H1 (cell line): ENCODE data around the gene FBN2. TPM values are rescaled to one million over a fixed set of nuclear protein-coding genes. Genes with fewer than 3 reads are reported as not detected.

Experiments
- CTCF ChIA-PET: fragments of 300-600 bp; sonication (Branson Sonifier 250); formaldehyde crosslinking; loops from one replicate; lab custom pipeline; 2021; ENCODE audit not compliant: partially characterized antibody; lab: Charles Lee
- POLR2A ChIA-PET: fragments of 300-600 bp; sonication (Branson Sonifier 250); formaldehyde crosslinking; loops from one replicate; lab custom pipeline; 2021; ENCODE audit warnings: inconsistent platforms; ENCODE audit not compliant: partially characterized antibody; lab: Charles Lee
- DNase-seq, 2 experiments: peaks; one replicate each; pipeline versions ENCODE4 v3.0.0 to v3.0.0-alpha.2; 2010 to 2022; ENCODE audit warnings: low spot score in 2 of 2, low read depth in 1 of 2, mixed read lengths in 1 of 2
- FAIRE-seq: peaks from 2 replicates; lab custom pipeline; 2011; peaks lifted over from hg19 to GRCh38; lab: Jason Lieb, UNC
- H2AFZ ChIP-seq: 2 replicates; pipeline ENCODE4 v1.8.1; 2012; ENCODE audit warnings: low read length, inconsistent platforms
- H2AK5ac ChIP-seq: 2 replicates; pipeline ENCODE4 v1.6.1; 2013; ENCODE audit warnings: low read depth, low read length
- H2BK120ac ChIP-seq: replicated peaks from 2 replicates; pipeline ENCODE3; 2013; ENCODE audit warnings: low read depth, low read length, inconsistent platforms
- H2BK12ac ChIP-seq: 2 replicates; pipeline ENCODE4 v1.6.1; 2013; ENCODE audit warnings: low read depth, low read length
- H2BK15ac ChIP-seq: 2 replicates; pipeline ENCODE4 v1.6.1; 2013; ENCODE audit warnings: low read length
- H2BK20ac ChIP-seq: 2 replicates; pipeline ENCODE4 v1.6.1; 2013; ENCODE audit warnings: low read length
- H2BK5ac ChIP-seq: 2 replicates; pipeline ENCODE4 v1.6.1; 2013; ENCODE audit warnings: low read depth, low read length
- H3K14ac ChIP-seq: 2 replicates; pipeline ENCODE4 v1.6.1; 2013; ENCODE audit warnings: inconsistent platforms; ENCODE audit not compliant: insufficient read length
- H3K18ac ChIP-seq: 2 replicates; pipeline ENCODE4 v1.6.1; 2013; ENCODE audit warnings: low read length; ENCODE audit errors: extremely low read depth
- H3K23ac ChIP-seq: 2 replicates; pipeline ENCODE4 v1.6.1; 2013; ENCODE audit warnings: inconsistent platforms; ENCODE audit not compliant: insufficient read length
- H3K23me2 ChIP-seq: 2 replicates; pipeline ENCODE4 v1.6.1; 2013; ENCODE audit warnings: low read depth, low read length
- H3K27ac ChIP-seq: 2 replicates; pipeline ENCODE4 v1.6.1; 2011; ENCODE audit warnings: low read depth, low read length, inconsistent platforms
- H3K27me3 ChIP-seq, 4 experiments: replicated peaks in 1 of 4; 1 replicate in 1 of 4; 2 replicates in 3 of 4; pipeline versions ENCODE4 v1.6.1 to v1.8.1; 2011 to 2013; ENCODE audit warnings: low read length in 3 of 4, mild to moderate bottlenecking in 3 of 4, inconsistent platforms in 2 of 4, mixed read lengths in 2 of 4, moderate library complexity in 1 of 4; ENCODE audit not compliant: control insufficient read depth in 3 of 4, insufficient read depth in 3 of 4; ENCODE audit errors: extremely low read depth in 1 of 4
- H3K36me3 ChIP-seq, 4 experiments: 2 replicates each; pipeline versions ENCODE4 v1.6.1 to v1.8.1; 2011 to 2013; ENCODE audit warnings: mild to moderate bottlenecking in 4 of 4, low read length in 3 of 4, moderate library complexity in 2 of 4, control low read depth in 1 of 4, inconsistent platforms in 1 of 4; ENCODE audit not compliant: insufficient read depth in 4 of 4, control insufficient read depth in 2 of 4
- H3K4ac ChIP-seq: replicated peaks from 2 replicates; pipeline ENCODE3; 2013; ENCODE audit warnings: low read length, low read depth, mixed read lengths, inconsistent platforms; ENCODE audit not compliant: insufficient read length
- H3K4me1 ChIP-seq, 4 experiments: replicated peaks in 1 of 4; 1 replicate in 1 of 4; 2 replicates in 3 of 4; pipeline versions ENCODE4 v1.6.1 to v1.8.1; 2011 to 2013; ENCODE audit warnings: low read length in 3 of 4, inconsistent platforms in 2 of 4, mixed read lengths in 1 of 4; ENCODE audit not compliant: insufficient read depth in 4 of 4, control insufficient read depth in 3 of 4
- H3K4me2 ChIP-seq, 2 experiments: 2 replicates each; pipeline versions ENCODE4 v1.6.1 to v1.8.1; 2011 to 2013; ENCODE audit warnings: low read depth in 2 of 2, low read length in 2 of 2, control low read depth in 1 of 2, inconsistent platforms in 1 of 2, mild to moderate bottlenecking in 1 of 2; ENCODE audit not compliant: insufficient read depth in 1 of 2
- H3K4me3 ChIP-seq, 4 experiments: fragments of 200-600, 300-600 bp in 1 of 4; sonication (generic), shearing (Covaris generic), sonication (Bioruptor Twin) in 1 of 4; 2 replicates each; pipeline versions ENCODE4 v1.5.1 to v1.8.1; 2011 to 2016; ENCODE audit warnings: low read length in 4 of 4, low read depth in 3 of 4, control low read depth in 2 of 4, inconsistent platforms in 2 of 4, mild to moderate bottlenecking in 2 of 4, mixed read lengths in 1 of 4, moderate library complexity in 1 of 4; ENCODE audit not compliant: insufficient read depth in 2 of 4; ENCODE audit errors: extremely low read depth in 1 of 4
- H3K56ac ChIP-seq: replicated peaks from 2 replicates; pipeline ENCODE3; 2013; ENCODE audit warnings: low read depth, mild to moderate bottlenecking, mixed read lengths, low read length, inconsistent platforms; ENCODE audit not compliant: insufficient read length
- H3K79me1 ChIP-seq: 2 replicates; pipeline ENCODE4 v1.6.1; 2013; ENCODE audit warnings: low read depth, low read length, control low read depth
- H3K79me2 ChIP-seq, 2 experiments: 2 replicates each; pipeline versions ENCODE4 v1.6.1 to v1.8.1; 2012 to 2013; ENCODE audit warnings: low read length in 2 of 2, mild to moderate bottlenecking in 2 of 2, inconsistent platforms in 1 of 2; ENCODE audit not compliant: insufficient read depth in 2 of 2, control insufficient read depth in 1 of 2
- H3K9ac ChIP-seq, 4 experiments: replicated peaks in 1 of 4; 1 replicate in 1 of 4; 2 replicates in 3 of 4; pipeline versions ENCODE4 v1.6.1 to v1.8.1; 2011 to 2013; ENCODE audit warnings: low read depth in 3 of 4, low read length in 3 of 4, control low read depth in 2 of 4, mild to moderate bottlenecking in 2 of 4, moderate library complexity in 2 of 4, inconsistent platforms in 1 of 4; ENCODE audit errors: extremely low read depth in 1 of 4
- H3K9me3 ChIP-seq, 2 experiments: 2 replicates each; pipeline versions ENCODE4 v1.6.1 to v1.8.1; 2012 to 2013; ENCODE audit warnings: mild to moderate bottlenecking in 2 of 2, moderate library complexity in 2 of 2, control low read depth in 1 of 2, inconsistent platforms in 1 of 2, low read depth in 1 of 2, low read length in 1 of 2, mixed read lengths in 1 of 2; ENCODE audit not compliant: insufficient read depth in 2 of 2
- H4K20me1 ChIP-seq, 2 experiments: replicated peaks in 1 of 2; 2 replicates each; pipeline versions ENCODE3 to v1.8.1; 2011 to 2013; ENCODE audit warnings: inconsistent platforms in 2 of 2, low read length in 2 of 2, mild to moderate bottlenecking in 1 of 2; ENCODE audit not compliant: insufficient read depth in 2 of 2, control insufficient read depth in 1 of 2
- H4K5ac ChIP-seq: 2 replicates; pipeline ENCODE4 v1.6.1; 2013; ENCODE audit warnings: low read length, low read depth, mixed read lengths, inconsistent platforms; ENCODE audit not compliant: insufficient read length
- H4K8ac ChIP-seq: 2 replicates; pipeline ENCODE4 v1.8.0; 2013; ENCODE audit warnings: mild to moderate bottlenecking, moderate library complexity, low read length, inconsistent platforms; ENCODE audit not compliant: insufficient read depth; ENCODE audit errors: extremely low read depth
- H4K91ac ChIP-seq: replicated peaks from 2 replicates; pipeline ENCODE3; 2013; ENCODE audit warnings: low read length, mixed read lengths, inconsistent platforms; ENCODE audit not compliant: insufficient read length
- FOSL1 ChIP-seq: IDR thresholded peaks from 2 replicates; pipeline ENCODE4 v1.6.1; 2011; ENCODE audit warnings: mild to moderate bottlenecking, low read depth, low read length, moderate library complexity; ENCODE audit not compliant: insufficient read depth
- HDAC6 ChIP-seq: IDR thresholded peaks from one replicate; pipeline ENCODE4 v1.7.1; 2012; ENCODE audit warnings: low read depth, mild to moderate bottlenecking, inconsistent platforms, low read length, moderate library complexity
- JUN ChIP-seq: IDR thresholded peaks from 2 replicates; pipeline ENCODE4 v1.6.1; 2011; ENCODE audit warnings: low read depth, mild to moderate bottlenecking, improper control_type of control experiment, low read length
- KDM1A ChIP-seq: fragments of 200-600, 300-600 bp; sonication (generic); IDR thresholded peaks from 2 replicates; pipeline ENCODE4 v1.7.1; 2016; ENCODE audit warnings: mild to moderate bottlenecking, low read length, borderline replicate concordance
- PHF8 ChIP-seq: fragments of 200-600 bp; sonication (generic); conservative IDR thresholded peaks from 2 replicates; pipeline ENCODE4 v1.7.1; 2012; ENCODE audit warnings: low read depth, mild to moderate bottlenecking, inconsistent platforms, low read length, moderate library complexity
- RAD21 ChIP-seq, 2 experiments: IDR thresholded peaks in 1 of 2; conservative IDR thresholded peaks in 1 of 2; 2 replicates each; pipeline ENCODE4 v1.6.1; 2011; ENCODE audit warnings: low read depth in 2 of 2, low read length in 2 of 2, improper control_type of control experiment in 1 of 2, inconsistent platforms in 1 of 2, mild to moderate bottlenecking in 1 of 2, moderate library complexity in 1 of 2
- SIRT6 ChIP-seq: IDR thresholded peaks from one replicate; pipeline ENCODE4 v1.7.1; 2012; ENCODE audit warnings: low read length, inconsistent platforms
- SIX5 ChIP-seq: IDR thresholded peaks from 2 replicates; pipeline ENCODE4 v1.6.1; 2011; ENCODE audit warnings: mild to moderate bottlenecking, low read depth, low read length
- SUZ12 ChIP-seq: fragments of 200-600 bp; sonication (generic); IDR thresholded peaks from 2 replicates; pipeline ENCODE4 v1.6.1; 2012; ENCODE audit warnings: mild to moderate bottlenecking, inconsistent platforms, low read length, moderate library complexity, mixed read lengths
- TCF12 ChIP-seq: IDR thresholded peaks from 2 replicates; pipeline ENCODE4 v1.6.1; 2011; ENCODE audit warnings: low read depth, mild to moderate bottlenecking, low read length
- WGBS, 2 experiments: shearing (Covaris generic) in 1 of 2; methylation state at CpG; one replicate each; pipeline versions ENCODE4 v1.1.6 to v1.1.7; 2013 to 2015; ENCODE audit warnings: low lambda C conversion rate in 2 of 2, mixed read lengths in 2 of 2, inconsistent platforms in 1 of 2, low coverage in 1 of 2, missing lambda C conversion rate in 1 of 2; ENCODE audit not compliant: insufficient replicate concordance in 2 of 2, insufficient coverage in 1 of 2, insufficient read length in 1 of 2; ENCODE audit errors: extremely low coverage in 1 of 2, missing lambda C conversion rate in 1 of 2; 5-methylcytosine and 5-hydroxymethylcytosine counted together
- polyA plus RNA-seq, 7 experiments: library from polyadenylated mRNA; depleted of rRNA in 3 of 7; stranded (reverse) in 5 of 7; unstranded in 2 of 7; fragments of >200 nt in 5 of 7; fragments of 200-250 nt in 2 of 7; gene quantifications; 1 replicate in 5 of 7; 2 replicates in 1 of 7; 4 replicates in 1 of 7; pipeline versions ENCODE4 v1.2.1 to v1.2.3, GENCODE V29; 2011 to 2013; ENCODE audit warnings: missing spikeins in 2 of 7, mixed read lengths in 2 of 7
- total RNA-seq: library from RNA; stranded (reverse); fragmentation: NEBNext Ultra II Directional; extraction: Animal tissue kit (Norgen Biotek cat#: 25700); gene quantifications from 2 replicates; pipeline ENCODE4 v1.2.1, GENCODE V29; 2021
- TF ChIP-seq, protein P1 (sequence below): IDR thresholded peaks from 2 replicates; pipeline ENCODE4 v1.6.1; 2011; ENCODE audit warnings: low read depth, mild to moderate bottlenecking, low read length; ENCODE audit not compliant: insufficient read depth
- TF ChIP-seq, protein P2 (sequence below): IDR thresholded peaks from 2 replicates; pipeline ENCODE4 v1.6.1; 2012; ENCODE audit warnings: low read length, inconsistent platforms

The FBN2 gene
- total and polyA plus RNA-seq, 2 of the 8 experiments (the other 6 are each of a cell fraction or from before 2014, with no cell fraction given) = 14.1 to 16.3 TPM

DNA sequence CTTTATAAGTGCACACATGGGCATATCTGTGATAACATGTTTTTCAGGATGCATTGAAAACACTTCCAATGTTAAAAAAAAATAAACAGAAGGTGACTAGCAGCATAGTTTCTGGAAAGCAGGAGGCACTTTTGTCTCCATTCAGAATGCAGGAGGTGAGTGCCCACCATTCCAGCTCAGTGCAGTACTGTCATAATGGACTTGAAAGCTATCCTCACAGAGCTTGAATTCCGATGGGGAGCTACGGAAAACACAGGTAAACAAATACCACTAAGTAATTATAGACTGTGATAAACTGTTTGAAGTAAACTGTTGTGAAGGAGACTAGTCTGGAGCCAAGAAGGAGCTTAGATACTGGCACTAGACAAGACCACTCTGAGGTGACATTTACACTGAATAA lies 9.9 kb downstream of the FBN2 start:
- Histone ChIP-seq H2BK12ac (no peak overlapping the region), H3K18ac (no peak overlapping the region), H3K23ac (no peak overlapping the region), H4K91ac (no peak overlapping the region), H2BK15ac (no peak overlapping the region), H3K27ac (no peak overlapping the region), H3K4ac (no peak overlapping the region), H3K56ac (no peak overlapping the region), H4K8ac (no peak overlapping the region), H3K79me2 (no peaks in the 10 kb centered on the region), H3K4me1 (no peaks in the 10 kb centered on the region), H3K14ac (no peak overlapping the region), H3K9me3 (no peaks in the 10 kb centered on the region), H2BK5ac (no peak overlapping the region), H3K4me2 (no peak overlapping the region), H3K4me3 (no peak overlapping the region), H3K36me3 (peaks cover 0 to 2% (median 0%) of the 10 kb centered on the region in 4 experiments; a peak in 2 of 8 replicates), H2AFZ (no peak overlapping the region), H3K79me1 (no peaks in the 10 kb centered on the region), H2BK120ac (no peak overlapping the region), H2AK5ac (no peak overlapping the region), H4K5ac (no peak overlapping the region), H3K27me3 (no peaks in the 10 kb centered on the region), H4K20me1 (no peaks in the 10 kb centered on the region), H2BK20ac (no peak overlapping the region), H3K9ac (no peak overlapping the region), H3K23me2 (no peaks in the 10 kb centered on the region)
- CTCF ChIA-PET = interaction anchor here (0.6 to 0.9 kb wide), 2 partner anchors 29 to 160 kb away, joined by 3 to 5 read pairs; no protein-coding TSS in a partner anchor
- WGBS, 2 experiments = 97% methylated on average over 2 of the region's 2 CpGs; no CpG with 5 or more reads in 1 of the 2 experiments
- POLR2A ChIA-PET = interaction anchor here (0.7 kb wide), 1 partner anchor 141 kb away, joined by 3 read pairs; no protein-coding TSS in a partner anchor
- FAIRE-seq (no peak), DNase-seq (no peak)
- TF ChIP-seq, protein P1, sequence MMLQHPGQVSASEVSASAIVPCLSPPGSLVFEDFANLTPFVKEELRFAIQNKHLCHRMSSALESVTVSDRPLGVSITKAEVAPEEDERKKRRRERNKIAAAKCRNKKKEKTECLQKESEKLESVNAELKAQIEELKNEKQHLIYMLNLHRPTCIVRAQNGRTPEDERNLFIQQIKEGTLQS = no peak
- TF ChIP-seq, protein P2, sequence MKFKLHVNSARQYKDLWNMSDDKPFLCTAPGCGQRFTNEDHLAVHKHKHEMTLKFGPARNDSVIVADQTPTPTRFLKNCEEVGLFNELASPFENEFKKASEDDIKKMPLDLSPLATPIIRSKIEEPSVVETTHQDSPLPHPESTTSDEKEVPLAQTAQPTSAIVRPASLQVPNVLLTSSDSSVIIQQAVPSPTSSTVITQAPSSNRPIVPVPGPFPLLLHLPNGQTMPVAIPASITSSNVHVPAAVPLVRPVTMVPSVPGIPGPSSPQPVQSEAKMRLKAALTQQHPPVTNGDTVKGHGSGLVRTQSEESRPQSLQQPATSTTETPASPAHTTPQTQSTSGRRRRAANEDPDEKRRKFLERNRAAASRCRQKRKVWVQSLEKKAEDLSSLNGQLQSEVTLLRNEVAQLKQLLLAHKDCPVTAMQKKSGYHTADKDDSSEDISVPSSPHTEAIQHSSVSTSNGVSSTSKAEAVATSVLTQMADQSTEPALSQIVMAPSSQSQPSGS = no peak
- TF ChIP-seq PHF8 (no peak), KDM1A (no peak), SIX5 (no peak), TCF12 (no peak), SIRT6 (no peak), RAD21 (IDR thresholded peaks at IDR 0.05 in 1 of 2, conservative IDR thresholded peaks at IDR 0.05 in 1 of 2; ENCODE audit: low read depth in 2 of 2, low read length in 2 of 2) (no peak), FOSL1 (no peak), HDAC6 (no peak), SUZ12 (no peak), JUN (no peak)
